ENCODE measurements around the gene FIG4. TPM values are rescaled to one million over a fixed set of nuclear protein-coding genes. Genes with fewer than 3 reads are reported as not detected.

The FIG4 gene
- total and polyA plus RNA-seq, 2 of the 13 experiments (the other 11 are each of a cell fraction or from before 2014, with no cell fraction given) = 5.5 to 7.9 TPM

DNA sequence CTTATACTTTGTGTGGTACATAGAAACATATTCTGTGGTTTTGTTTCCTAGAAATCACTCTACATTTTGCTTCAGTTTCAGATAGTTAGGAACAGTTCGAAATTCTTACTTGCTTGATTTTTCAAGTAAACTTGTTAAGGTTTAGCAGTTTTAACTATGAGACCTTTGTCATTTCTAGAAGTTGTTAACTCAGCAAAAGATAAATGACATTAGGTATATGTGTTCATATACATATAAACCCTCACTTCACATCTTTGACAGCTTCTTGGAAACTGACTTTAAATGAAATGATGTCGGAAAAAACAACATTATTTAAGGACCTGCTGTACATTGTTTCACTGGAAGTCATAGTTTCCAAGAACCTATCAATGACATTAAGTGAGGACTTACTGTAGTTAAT lies 96.2 kb downstream of the FIG4 start:
- intact Hi-C loops (cut with micrococcal nuclease; ENCODE audit: unreplicated experiment) (no loop called here), in situ Hi-C loops (cut with HindIII; ENCODE audit: extremely low pct_ligation_motif_present, low pct_unique_long_range_greater_than_20kb) (no loop called here)
- DNase-seq (ENCODE audit: low spot score) (no peak), ATAC-seq (no peak), FAIRE-seq (no peak)
- 90% methylated on average over 2 of the region's 2 CpGs for WGBS (ENCODE audit: low lambda C conversion rate)
- no peak overlapping the region for H3K27ac ChIP-seq (ENCODE audit: extremely low read length, insufficient read depth, low read length)
- BruUV-seq (replicated peaks) = no TSS peak
- ChIA-PET CTCF (ENCODE audit: low intra/inter-chr PET ratio, low total read pairs) (no interaction called here), POLR2A (no interaction called here)
- no peaks in the 10 kb centered on the region; a peak in 1 of 5 replicates for H3K36me3 ChIP-seq (replicated peaks in 1 of 2; ENCODE audit: control insufficient read depth in 1 of 2, insufficient read depth in 2 of 2, low read length in 2 of 2)
- no peak overlapping the region for H2AFZ ChIP-seq (ENCODE audit: low read length)
- no peak overlapping the region for H3K4me2 ChIP-seq (ENCODE audit: low read depth, low read length)
- no peaks in the 10 kb centered on the region for H3K79me2 ChIP-seq (ENCODE audit: insufficient read depth, low read length)
- no peaks in the 10 kb centered on the region for H3K27me3 ChIP-seq (ENCODE audit: control insufficient read depth in 1 of 2, insufficient read depth in 2 of 2, low read length in 2 of 2)
- no peak overlapping the region for H3K4me3 ChIP-seq (replicated peaks in 1 of 3; ENCODE audit: insufficient read depth in 1 of 3, low read depth in 2 of 3, low read length in 3 of 3)
- no peaks in the 10 kb centered on the region for H4K20me1 ChIP-seq (ENCODE audit: insufficient read depth, low read length)
- no peak for TF ChIP-seq TBX3 (IDR thresholded peaks at IDR 0.05; ENCODE audit: borderline replicate concordance)
- TF ChIP-seq HDAC1 (CRISPR knock-in tag; IDR thresholded peaks at IDR 0.05) = no peak
- TF ChIP-seq ZNF564 (CRISPR knock-in tag; IDR thresholded peaks at IDR 0.05) = no peak
- TF ChIP-seq NPAS2 (CRISPR knock-in tag; IDR thresholded peaks at IDR 0.05; ENCODE audit: borderline replicate concordance) = no peak
- TF ChIP-seq, protein P1, sequence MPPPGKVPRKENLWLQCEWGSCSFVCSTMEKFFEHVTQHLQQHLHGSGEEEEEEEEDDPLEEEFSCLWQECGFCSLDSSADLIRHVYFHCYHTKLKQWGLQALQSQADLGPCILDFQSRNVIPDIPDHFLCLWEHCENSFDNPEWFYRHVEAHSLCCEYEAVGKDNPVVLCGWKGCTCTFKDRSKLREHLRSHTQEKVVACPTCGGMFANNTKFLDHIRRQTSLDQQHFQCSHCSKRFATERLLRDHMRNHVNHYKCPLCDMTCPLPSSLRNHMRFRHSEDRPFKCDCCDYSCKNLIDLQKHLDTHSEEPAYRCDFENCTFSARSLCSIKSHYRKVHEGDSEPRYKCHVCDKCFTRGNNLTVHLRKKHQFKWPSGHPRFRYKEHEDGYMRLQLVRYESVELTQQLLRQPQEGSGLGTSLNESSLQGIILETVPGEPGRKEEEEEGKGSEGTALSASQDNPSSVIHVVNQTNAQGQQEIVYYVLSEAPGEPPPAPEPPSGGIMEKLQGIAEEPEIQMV (CRISPR knock-in tag; IDR thresholded peaks at IDR 0.05; ENCODE audit: low read depth) = no peak
- peaks cover 5% of the 10 kb centered on the region; the same call in 1 of the 2 replicates for H3K4me1 ChIP-seq (ENCODE audit: insufficient read depth, low read length)
- no peak overlapping the region for H3K9ac ChIP-seq (ENCODE audit: insufficient read depth, low read depth, low read length)
- H3K9me3 ChIP-seq (ENCODE audit: low read length) = no peaks in the 10 kb centered on the region

DNA sequence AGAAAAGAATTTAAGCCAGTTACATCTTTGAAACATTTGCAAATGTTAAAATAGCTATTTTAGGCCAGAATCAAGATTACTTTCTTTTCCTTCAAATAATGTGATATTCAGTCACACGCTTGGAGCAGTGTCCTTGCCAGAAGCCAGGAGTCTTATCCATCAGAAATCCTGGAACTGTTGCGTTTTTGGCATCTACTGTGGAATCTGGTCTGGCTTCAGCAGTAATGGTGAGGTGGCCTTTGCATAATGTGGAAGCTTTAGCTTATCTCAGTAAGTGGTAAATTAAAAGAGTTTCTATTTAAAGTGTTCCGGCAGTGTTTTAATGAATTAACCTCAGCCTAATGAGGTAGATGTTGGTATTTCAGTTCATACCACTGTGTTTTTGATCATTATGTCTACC lies 97.6 kb downstream of the FIG4 start:
- 95% methylated on average over 3 of the region's 3 CpGs for WGBS (ENCODE audit: low lambda C conversion rate)
- Histone ChIP-seq H3K27ac (ENCODE audit: extremely low read length, insufficient read depth, low read length) (no peak overlapping the region), H3K9ac (ENCODE audit: insufficient read depth, low read depth, low read length) (no peak overlapping the region), H3K4me3 (replicated peaks in 1 of 3; ENCODE audit: insufficient read depth in 1 of 3, low read depth in 2 of 3, low read length in 3 of 3) (no peak overlapping the region), H3K9me3 (ENCODE audit: low read length) (no peaks in the 10 kb centered on the region), H3K4me2 (ENCODE audit: low read depth, low read length) (no peak overlapping the region), H4K20me1 (ENCODE audit: insufficient read depth, low read length) (no peaks in the 10 kb centered on the region), H3K27me3 (ENCODE audit: control insufficient read depth in 1 of 2, insufficient read depth in 2 of 2, low read length in 2 of 2) (no peaks in the 10 kb centered on the region), H3K79me2 (ENCODE audit: insufficient read depth, low read length) (no peaks in the 10 kb centered on the region), H3K4me1 (ENCODE audit: insufficient read depth, low read length) (peaks cover 12% of the 10 kb centered on the region; the same call in 1 of the 2 replicates), H2AFZ (ENCODE audit: low read length) (no peak overlapping the region), H3K36me3 (replicated peaks in 1 of 2; ENCODE audit: control insufficient read depth in 1 of 2, insufficient read depth in 2 of 2, low read length in 2 of 2) (no peaks in the 10 kb centered on the region; a peak in 1 of 5 replicates)
- CTCF ChIA-PET (ENCODE audit: low intra/inter-chr PET ratio, low total read pairs) = no interaction called here
- BruUV-seq (replicated peaks) = no TSS peak
- FAIRE-seq (no peak), ATAC-seq (no peak), DNase-seq (ENCODE audit: low spot score) (no peak)
- POLR2A ChIA-PET = no interaction called here
- in situ Hi-C loops (cut with HindIII; ENCODE audit: extremely low pct_ligation_motif_present, low pct_unique_long_range_greater_than_20kb) (no loop called here), intact Hi-C loops (cut with micrococcal nuclease; ENCODE audit: unreplicated experiment) (no loop called here)
- TF ChIP-seq ZNF224 (CRISPR knock-in tag; IDR thresholded peaks at IDR 0.05) = no peak
- TF ChIP-seq, protein P2, sequence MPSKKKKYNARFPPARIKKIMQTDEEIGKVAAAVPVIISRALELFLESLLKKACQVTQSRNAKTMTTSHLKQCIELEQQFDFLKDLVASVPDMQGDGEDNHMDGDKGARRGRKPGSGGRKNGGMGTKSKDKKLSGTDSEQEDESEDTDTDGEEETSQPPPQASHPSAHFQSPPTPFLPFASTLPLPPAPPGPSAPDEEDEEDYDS (CRISPR knock-in tag; IDR thresholded peaks at IDR 0.05) = no peak
- TF ChIP-seq NONO (IDR thresholded peaks at IDR 0.05) = no peak
- no peak for TF ChIP-seq NONO (CRISPR knock-in tag; conservative IDR thresholded peaks at IDR 0.05)
- no peak for TF ChIP-seq SPEN (CRISPR knock-in tag; IDR thresholded peaks at IDR 0.05; ENCODE audit: low read depth)
- TF ChIP-seq GPN1 (CRISPR knock-in tag; IDR thresholded peaks at IDR 0.05; ENCODE audit: borderline replicate concordance) = no peak
- no peak for TF ChIP-seq TMF1 (CRISPR knock-in tag; IDR thresholded peaks at IDR 0.05; ENCODE audit: low read depth)
- no peak for TF ChIP-seq ARNT2 (CRISPR knock-in tag; IDR thresholded peaks at IDR 0.05; ENCODE audit: low read depth)
- TF ChIP-seq, protein P3, sequence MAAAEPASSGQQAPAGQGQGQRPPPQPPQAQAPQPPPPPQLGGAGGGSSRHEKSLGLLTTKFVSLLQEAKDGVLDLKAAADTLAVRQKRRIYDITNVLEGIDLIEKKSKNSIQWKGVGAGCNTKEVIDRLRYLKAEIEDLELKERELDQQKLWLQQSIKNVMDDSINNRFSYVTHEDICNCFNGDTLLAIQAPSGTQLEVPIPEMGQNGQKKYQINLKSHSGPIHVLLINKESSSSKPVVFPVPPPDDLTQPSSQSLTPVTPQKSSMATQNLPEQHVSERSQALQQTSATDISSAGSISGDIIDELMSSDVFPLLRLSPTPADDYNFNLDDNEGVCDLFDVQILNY (CRISPR knock-in tag; conservative IDR thresholded peaks at IDR 0.05) = no peak
- TF ChIP-seq, protein P4, sequence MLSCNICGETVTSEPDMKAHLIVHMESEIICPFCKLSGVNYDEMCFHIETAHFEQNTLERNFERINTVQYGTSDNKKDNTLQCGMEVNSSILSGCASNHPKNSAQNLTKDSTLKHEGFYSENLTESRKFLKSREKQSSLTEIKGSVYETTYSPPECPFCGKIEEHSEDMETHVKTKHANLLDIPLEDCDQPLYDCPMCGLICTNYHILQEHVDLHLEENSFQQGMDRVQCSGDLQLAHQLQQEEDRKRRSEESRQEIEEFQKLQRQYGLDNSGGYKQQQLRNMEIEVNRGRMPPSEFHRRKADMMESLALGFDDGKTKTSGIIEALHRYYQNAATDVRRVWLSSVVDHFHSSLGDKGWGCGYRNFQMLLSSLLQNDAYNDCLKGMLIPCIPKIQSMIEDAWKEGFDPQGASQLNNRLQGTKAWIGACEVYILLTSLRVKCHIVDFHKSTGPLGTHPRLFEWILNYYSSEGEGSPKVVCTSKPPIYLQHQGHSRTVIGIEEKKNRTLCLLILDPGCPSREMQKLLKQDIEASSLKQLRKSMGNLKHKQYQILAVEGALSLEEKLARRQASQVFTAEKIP (CRISPR knock-in tag; IDR thresholded peaks at IDR 0.05; ENCODE audit: borderline replicate concordance) = no peak
- TF ChIP-seq RBM39 (IDR thresholded peaks at IDR 0.05; ENCODE audit: low read depth, low read length, poor library complexity, severe bottlenecking) = no peak

All from HepG2 (cell line).